Neural cell (in vitro differentiated cells): ENCODE data around the gene PPFIA4. TPM values are rescaled to one million over a fixed set of nuclear protein-coding genes. Genes with fewer than 3 reads are reported as not detected.

Source experiments
- H2AFZ ChIP-seq: fragments of 200-600, 300-800 bp; sonication (generic), shearing (Covaris generic); 2 replicates; pipeline ENCODE4 v1.6.0; 2014; ENCODE audit warnings: low read depth, mild to moderate bottlenecking, antibody characterized with exemption, low read length, moderate library complexity
- H3F3A ChIP-seq: fragments of 200-600 bp; shearing (Covaris generic); 2 replicates; pipeline ENCODE4 v1.6.1; 2016; ENCODE audit warnings: mild to moderate bottlenecking, moderate library complexity, mixed read lengths, antibody characterized with exemption, low read length; ENCODE audit not compliant: insufficient read depth, poor library complexity, severe bottlenecking
- H3K27ac ChIP-seq: fragments of 200-600, 300-800 bp; sonication (generic), shearing (Covaris generic); 2 replicates; pipeline ENCODE4 v1.5.1; 2014; ENCODE audit warnings: mild to moderate bottlenecking, low read length, moderate library complexity
- H3K27me3 ChIP-seq: fragments of 300-800, 200-600 bp; sonication (generic), shearing (Covaris generic); 2 replicates; pipeline ENCODE4 v1.6.0; 2014; ENCODE audit warnings: mild to moderate bottlenecking, low read depth, low read length, moderate library complexity; ENCODE audit not compliant: insufficient read depth
- H3K36me3 ChIP-seq: fragments of 300-800, 200-600 bp; sonication (generic), shearing (Covaris generic); 2 replicates; pipeline ENCODE4 v1.5.1; 2014; ENCODE audit warnings: mild to moderate bottlenecking, antibody characterized with exemption, low read length, moderate library complexity; ENCODE audit not compliant: insufficient read depth
- H3K4me2 ChIP-seq: fragments of 300-800, 200-600 bp; sonication (generic), shearing (Covaris generic); 2 replicates; pipeline ENCODE4 v1.6.0; 2014; ENCODE audit warnings: mild to moderate bottlenecking, low read length
- H3K4me3 ChIP-seq: fragments of 300-800, 200-600 bp; sonication (generic), shearing (Covaris generic); 2 replicates; pipeline ENCODE4 v1.5.1; 2014; ENCODE audit warnings: mild to moderate bottlenecking, low read length, moderate library complexity
- H3K79me2 ChIP-seq: fragments of 200-600 bp; shearing (Covaris generic); replicated peaks from 2 replicates; pipeline ENCODE4 v1.6.0; 2014; ENCODE audit warnings: mild to moderate bottlenecking, low read length, moderate library complexity; ENCODE audit not compliant: insufficient read depth
- H3K9ac ChIP-seq: fragments of 300-800, 200-600 bp; sonication (generic), shearing (Covaris generic); 2 replicates; pipeline ENCODE4 v1.6.1; 2016; ENCODE audit warnings: mild to moderate bottlenecking, low read length, mixed read lengths
- H3K9me2 ChIP-seq: fragments of 200-600 bp; shearing (Covaris generic); 2 replicates; pipeline ENCODE4 v1.6.1; 2016; ENCODE audit warnings: mild to moderate bottlenecking, low read length, mixed read lengths; ENCODE audit not compliant: insufficient read depth
- H3K9me3 ChIP-seq: fragments of 200-600, 300-800 bp; sonication (generic), shearing (Covaris generic); 2 replicates; pipeline ENCODE4 v1.6.1; 2016; ENCODE audit warnings: mild to moderate bottlenecking, mixed run types, low read length, moderate library complexity, mixed read lengths
- H4K20me1 ChIP-seq: fragments of 200-600 bp; shearing (Covaris generic); 2 replicates; pipeline ENCODE4 v1.6.1; 2016; ENCODE audit warnings: mild to moderate bottlenecking, mixed run types; ENCODE audit not compliant: insufficient read depth
- CTCF ChIP-seq: fragments of 450-650 bp; IDR thresholded peaks from 2 replicates; pipeline ENCODE4 v1.5.1; 2014; ENCODE audit warnings: antibody characterized with exemption, mild to moderate bottlenecking, moderate library complexity; ENCODE audit not compliant: poor library complexity, severe bottlenecking
- EP300 ChIP-seq: fragments of 450-650 bp; conservative IDR thresholded peaks from 2 replicates; pipeline ENCODE4 v1.6.1; 2014; ENCODE audit warnings: antibody characterized with exemption, mild to moderate bottlenecking, moderate library complexity; ENCODE audit not compliant: poor library complexity, severe bottlenecking
- EZH2 ChIP-seq: fragments of 200-600, 300-800 bp; shearing (Covaris generic), sonication (generic); IDR thresholded peaks from 2 replicates; pipeline ENCODE4 v1.6.1; 2014; ENCODE audit warnings: antibody characterized with exemption, low read length, borderline replicate concordance, mild to moderate bottlenecking; ENCODE audit not compliant: insufficient read depth, poor library complexity, severe bottlenecking
- MXI1 ChIP-seq: fragments of 450-650 bp; conservative IDR thresholded peaks from 2 replicates; pipeline ENCODE4 v1.6.1; 2014; ENCODE audit warnings: antibody characterized with exemption, mild to moderate bottlenecking; ENCODE audit not compliant: poor library complexity, severe bottlenecking
- POLR2AphosphoS5 ChIP-seq: IDR thresholded peaks from 2 replicates; pipeline ENCODE4 v1.6.1; 2012
- RAD21 ChIP-seq: fragments of 450-650 bp; conservative IDR thresholded peaks from 2 replicates; pipeline ENCODE4 v1.6.1; 2014; ENCODE audit warnings: antibody characterized with exemption, mild to moderate bottlenecking, moderate library complexity
- REST ChIP-seq: IDR thresholded peaks from 2 replicates; pipeline ENCODE4 v1.6.1; 2012; ENCODE audit warnings: borderline replicate concordance
- SMC3 ChIP-seq: fragments of 450-650 bp; conservative IDR thresholded peaks from 2 replicates; pipeline ENCODE4 v1.6.1; 2014; ENCODE audit warnings: antibody characterized with exemption, mild to moderate bottlenecking, moderate library complexity; ENCODE audit not compliant: poor library complexity
- TAF1 ChIP-seq: IDR thresholded peaks from 2 replicates; pipeline ENCODE4 v1.6.1; 2012; ENCODE audit warnings: low read depth
- polyA plus RNA-seq: library from polyadenylated mRNA; depleted of rRNA; stranded (reverse); fragments of >200 nt; gene quantifications from 2 replicates; pipeline ENCODE4 v1.2.3, GENCODE V29; 2014

The PPFIA4 gene
- polyA plus RNA-seq, 1 donor from 2014 or later = 1.6 TPM

- H3F3A ChIP-seq = no peaks in the 10 kb centered on the region
- H3K4me3 ChIP-seq = peak within 1 kb of the TSS; percentile 84
- H3K9ac ChIP-seq = peak within 1 kb of the TSS; percentile 87
- no peaks in the 10 kb centered on the region for H3K9me2 ChIP-seq
- H2AFZ ChIP-seq = peak within 1 kb of the TSS; percentile 94
- peak within 1 kb of the TSS; percentile 100 for H3K4me2 ChIP-seq
- peaks cover 22% of the 10 kb centered on the region for H3K79me2 ChIP-seq
- no peaks in the 10 kb centered on the region for H3K9me3 ChIP-seq
- H3K36me3 ChIP-seq = peaks cover 15% of the 10 kb centered on the region
- no peaks in the 10 kb centered on the region for H4K20me1 ChIP-seq
- H3K27ac ChIP-seq = peak within 1 kb of the TSS; percentile 88
- peak; percentile 99 for TF ChIP-seq POLR2AphosphoS5
- TF ChIP-seq RAD21 = peak; percentile 18
- TF ChIP-seq CTCF = no peak
- no peak for TF ChIP-seq EZH2
- peak; percentile 86 for TF ChIP-seq TAF1
- peak; percentile 95 for TF ChIP-seq MXI1
- TF ChIP-seq REST = peak; percentile 82
- peak; percentile 63 for TF ChIP-seq EP300
- peak; percentile 17 for TF ChIP-seq SMC3
- H3K27me3 ChIP-seq = no peaks in the 10 kb centered on the region
Observed at GRCh38 chr1:203006948-203007871, 19.1 kb upstream of the PPFIA4 start, which contains the start of gene TMEM183A. Gene TMEM183A, plus strand, starts transcription at chr1:203007374. Its CDS starts 92 bp downstream, at chr1:203007466.

GRCh38 chr1:203009185-203009584 lies 17.1 kb upstream of the PPFIA4 start:
- peak overlapping the region; percentile 84 for H3K4me3 ChIP-seq
- H3K27me3 ChIP-seq = no peaks in the 10 kb centered on the region
- TF ChIP-seq TAF1 = no peak
- TF ChIP-seq REST = no peak
- H3K36me3 ChIP-seq = peaks cover 15% of the 10 kb centered on the region
- peaks cover 22% of the 10 kb centered on the region for H3K79me2 ChIP-seq
- H3K9me2 ChIP-seq = no peaks in the 10 kb centered on the region
- no peak overlapping the region for H3K27ac ChIP-seq
- no peak overlapping the region for H3K9ac ChIP-seq
- H3F3A ChIP-seq = no peaks in the 10 kb centered on the region
- H4K20me1 ChIP-seq = no peaks in the 10 kb centered on the region
- no peaks in the 10 kb centered on the region for H3K9me3 ChIP-seq
- no peak overlapping the region for H3K4me2 ChIP-seq
- H2AFZ ChIP-seq = no peak overlapping the region
